WTC11 (cell line): ENCODE measurements around the gene SS18. TPM values are rescaled to one million over a fixed set of nuclear protein-coding genes. Genes with fewer than 3 reads are reported as not detected.

Experiments used
- ATAC-seq: fragments of 200-7000 bp; cut with Tn5 transposase; 2 replicates; pipeline ENCODE4 v1.10.0; 2021; ENCODE audit warnings: mild to moderate bottlenecking, moderate library complexity
- CTCF ChIA-PET: fragments of 300-600 bp; sonication (Branson Sonifier 250); formaldehyde crosslinking; loops from one replicate; lab custom pipeline; 2021; ENCODE audit warnings: antibody characterized with exemption; lab: Charles Lee
- POLR2A ChIA-PET: fragments of 350-600 bp; sonication (Branson Sonifier 250); formaldehyde crosslinking; loops from one replicate; lab custom pipeline; 2021; ENCODE audit warnings: antibody characterized with exemption; lab: Charles Lee
- DNase-seq: peaks from one replicate; pipeline ENCODE4 v3.0.0; 2021; ENCODE audit warnings: low spot score
- H3K27ac Mint-ChIP-seq: 2 replicates; pipeline ENCODE4 v1.8.0; 2021; ENCODE audit warnings: mixed read lengths
- H3K27me3 Mint-ChIP-seq: 2 replicates; pipeline ENCODE4 v1.8.0; 2021; ENCODE audit warnings: low read depth, mild to moderate bottlenecking, moderate library complexity, mixed read lengths
- H3K36me3 Mint-ChIP-seq: 2 replicates; pipeline ENCODE4 v1.8.0; 2021; ENCODE audit warnings: mixed read lengths
- H3K4me1 Mint-ChIP-seq: 2 replicates; pipeline ENCODE4 v1.8.0; 2022; ENCODE audit warnings: mixed read lengths
- H3K4me3 Mint-ChIP-seq: 2 replicates; pipeline ENCODE4 v1.8.0; 2021; ENCODE audit warnings: mild to moderate bottlenecking, moderate library complexity, mixed read lengths
- H3K9me3 Mint-ChIP-seq: 2 replicates; pipeline ENCODE4 v1.8.0; 2021; ENCODE audit warnings: mixed read lengths
- E2F1 ChIP-seq: sonication (generic); formaldehyde crosslinking; IDR thresholded peaks from 2 replicates; pipeline ENCODE4 v1.8.0; 2022; ENCODE audit warnings: mild to moderate bottlenecking, missing genetic modification reagents
- ETV6 ChIP-seq: sonication (generic); formaldehyde crosslinking; IDR thresholded peaks from 2 replicates; pipeline ENCODE4 v1.8.1; 2022; ENCODE audit warnings: mild to moderate bottlenecking, missing genetic modification reagents
- FOXP1 ChIP-seq: sonication (generic); formaldehyde crosslinking; IDR thresholded peaks from 2 replicates; pipeline ENCODE4 v1.8.0; 2022; ENCODE audit warnings: missing genetic modification reagents, mild to moderate bottlenecking, moderate library complexity, borderline replicate concordance
- GRHL2 ChIP-seq: fragments of 250-450 bp; sonication (Bioruptor Pico); IDR thresholded peaks from 2 replicates; pipeline ENCODE4 v1.8.0; 2022; ENCODE audit warnings: mild to moderate bottlenecking, moderate library complexity; ENCODE audit not compliant: insufficient replicate concordance, severe bottlenecking
- MYBL2 ChIP-seq: sonication (generic); formaldehyde crosslinking; IDR thresholded peaks from 2 replicates; pipeline ENCODE4 v1.8.1; 2023; ENCODE audit warnings: mild to moderate bottlenecking, moderate library complexity, missing genetic modification reagents
- NFYB ChIP-seq: sonication (generic); formaldehyde crosslinking; conservative IDR thresholded peaks from 2 replicates; pipeline ENCODE4 v1.8.0; 2022; ENCODE audit warnings: low read depth, missing genetic modification reagents
- OVOL2 ChIP-seq: fragments of 250-450 bp; sonication (Bioruptor Pico); IDR thresholded peaks from 2 replicates; pipeline ENCODE4 v1.9.0; 2021; ENCODE audit warnings: mild to moderate bottlenecking, borderline replicate concordance
- PRDM15 ChIP-seq: sonication (generic); formaldehyde crosslinking; IDR thresholded peaks from 2 replicates; pipeline ENCODE4 v1.8.0; 2022; ENCODE audit warnings: missing genetic modification reagents
- TP53 ChIP-seq: sonication (generic); formaldehyde crosslinking; IDR thresholded peaks from 2 replicates; pipeline ENCODE4 v1.8.1; 2023; ENCODE audit warnings: mild to moderate bottlenecking, missing genetic modification reagents
- ZNF138 ChIP-seq: sonication (generic); formaldehyde crosslinking; conservative IDR thresholded peaks from 2 replicates; pipeline ENCODE4 v1.8.1; 2022; ENCODE audit warnings: mild to moderate bottlenecking, moderate library complexity, missing genetic modification reagents
- ZNF263 ChIP-seq: sonication (generic); formaldehyde crosslinking; IDR thresholded peaks from 2 replicates; pipeline ENCODE4 v1.8.1; 2022; ENCODE audit warnings: low read depth, mild to moderate bottlenecking, moderate library complexity, missing genetic modification reagents
- ZNF532 ChIP-seq: fragments of 250-450 bp; sonication (Bioruptor Pico); IDR thresholded peaks from 2 replicates; pipeline ENCODE4 v1.9.0; 2021; ENCODE audit warnings: mild to moderate bottlenecking, borderline replicate concordance
- total RNA-seq: library from RNA; stranded (reverse); gene quantifications from 3 replicates; pipeline ENCODE4 v1.2.3, GENCODE V29; 2021

SS18 gene
- total RNA-seq, 1 experiment from 2014 or later = 73.0 TPM

DNA sequence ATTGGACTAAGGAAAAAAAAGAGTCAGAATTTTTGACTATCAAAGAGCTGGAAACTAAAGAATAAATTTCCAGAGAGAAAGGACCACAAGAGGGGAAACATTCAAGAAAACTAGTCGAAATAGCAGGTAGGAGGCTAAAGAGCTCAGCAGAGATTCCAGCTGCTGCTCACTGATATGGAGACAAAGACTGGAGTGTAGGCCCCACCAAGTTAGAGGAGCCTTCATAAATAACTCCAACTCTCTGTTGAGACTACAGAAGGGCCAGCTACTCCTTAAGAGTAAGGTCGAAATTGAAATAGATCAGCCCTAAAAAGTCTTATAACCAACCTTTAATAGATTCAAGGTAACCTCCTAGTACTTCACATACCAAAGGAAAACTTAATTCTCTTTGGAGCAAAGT is 31.1 kb downstream of the SS18 start:
- H3K4me1 Mint-ChIP-seq = no peaks in the 10 kb centered on the region
- CTCF ChIA-PET = interaction anchor here (0.9 to 1.2 kb wide), 2 partner anchors 138 to 324 kb away, joined by 3 to 5 read pairs; no protein-coding TSS in a partner anchor
- DNase-seq = no peak

More for the DNA sequence above, 31.1 kb downstream of the SS18 start:
- POLR2A ChIA-PET = no interaction called here
- Mint-ChIP-seq H3K27ac (no peak overlapping the region), H3K4me3 (no peak overlapping the region), H3K27me3 (no peaks in the 10 kb centered on the region), H3K36me3 (peaks cover 29% of the 10 kb centered on the region), H3K9me3 (no peaks in the 10 kb centered on the region)
- no peak for TF ChIP-seq ZNF138 (CRISPR knock-in tag)
- no peak for TF ChIP-seq OVOL2 (CRISPR knock-in tag)
- TF ChIP-seq PRDM15 (CRISPR knock-in tag) = no peak
- no peak for TF ChIP-seq FOXP1 (CRISPR knock-in tag)
- no peak for TF ChIP-seq MYBL2 (CRISPR knock-in tag)
- no peak for TF ChIP-seq E2F1 (CRISPR knock-in tag)
- no peak for TF ChIP-seq ETV6 (CRISPR knock-in tag)
- TF ChIP-seq ZNF263 = no peak
- TF ChIP-seq NFYB (CRISPR knock-in tag) = no peak
- no peak for TF ChIP-seq TP53
- TF ChIP-seq ZNF532 (CRISPR knock-in tag) = no peak
- TF ChIP-seq GRHL2 = no peak
- ATAC-seq = no peak
